ENCODE measurements around the gene PRMT5.

The PRMT5 gene

GRCh38 chr14:22973217-22974032 is 44.2 kb upstream of the PRMT5 start:
- H3K27ac ChIP-seq (ENCODE audit: low read depth, low read length), result no peak overlapping the region
- no peaks in the 10 kb centered on the region for H4K20me1 ChIP-seq (ENCODE audit: control insufficient read depth, insufficient read depth, low read depth, low read length)
- no peaks in the 10 kb centered on the region for H3K27me3 ChIP-seq (ENCODE audit: control insufficient read depth, low read length)
- no peaks in the 10 kb centered on the region for H3K9me3 ChIP-seq (ENCODE audit: control insufficient read depth, insufficient read depth, low read length)
- peaks cover 26% of the 10 kb centered on the region for H3K4me1 ChIP-seq (ENCODE audit: control insufficient read depth, low read length)
- H3K79me2 ChIP-seq (ENCODE audit: control insufficient read depth, low read length), result no peaks in the 10 kb centered on the region
- TF ChIP-seq CTCF (IDR thresholded peaks at IDR 0.05; ENCODE audit: low read depth, low read length, poor library complexity, severe bottlenecking) (peak; percentile 79), EZH2phosphoT487 (IDR thresholded peaks at IDR 0.05; ENCODE audit: borderline replicate concordance, low read length) (no peak)
- 0 out of 2 replicates have a peak, but pooled peaks cover 3% of the 10 kb centered on the region for H3F3A ChIP-seq (ENCODE audit: control insufficient read depth, insufficient read depth)
- no peak overlapping the region for H3K4me2 ChIP-seq (ENCODE audit: low read length)
- H3K4me3 ChIP-seq (ENCODE audit: low read length), result no peak overlapping the region
- no peaks in the 10 kb centered on the region for H3K9me2 ChIP-seq (replicated peaks; ENCODE audit: control insufficient read depth, low read length)
- 0 out of 2 replicates have a peak, but pooled peaks cover 3% of the 10 kb centered on the region for H3K36me3 ChIP-seq (ENCODE audit: control insufficient read depth, low read length)

GRCh38 chr14:22972313-22972930 is 43.2 kb upstream of the PRMT5 start:
- peaks cover 16% of the 10 kb centered on the region for H3K4me1 ChIP-seq (ENCODE audit: control insufficient read depth, low read length)
- no peaks in the 10 kb centered on the region for H3K9me3 ChIP-seq (ENCODE audit: control insufficient read depth, insufficient read depth, low read length)
- H3K27ac ChIP-seq (ENCODE audit: low read depth, low read length), result no peak overlapping the region
- H3F3A ChIP-seq (ENCODE audit: control insufficient read depth, insufficient read depth), result 0 out of 2 replicates have a peak, but pooled peaks cover 3% of the 10 kb centered on the region
- H3K4me3 ChIP-seq (ENCODE audit: low read length), result no peak overlapping the region
- H4K20me1 ChIP-seq (ENCODE audit: control insufficient read depth, insufficient read depth, low read depth, low read length), result no peaks in the 10 kb centered on the region
- H3K9me2 ChIP-seq (replicated peaks; ENCODE audit: control insufficient read depth, low read length), result no peaks in the 10 kb centered on the region
- H3K27me3 ChIP-seq (ENCODE audit: control insufficient read depth, low read length), result no peaks in the 10 kb centered on the region
- 0 out of 2 replicates have a peak, but pooled peaks cover 3% of the 10 kb centered on the region for H3K36me3 ChIP-seq (ENCODE audit: control insufficient read depth, low read length)
- no peak for TF ChIP-seq CTCF (IDR thresholded peaks at IDR 0.05; ENCODE audit: low read depth, low read length, poor library complexity, severe bottlenecking)
- no peak for TF ChIP-seq EZH2phosphoT487 (IDR thresholded peaks at IDR 0.05; ENCODE audit: borderline replicate concordance, low read length)
- H3K4me2 ChIP-seq (ENCODE audit: low read length), result no peak overlapping the region
- no peaks in the 10 kb centered on the region for H3K79me2 ChIP-seq (ENCODE audit: control insufficient read depth, low read length)

GRCh38 chr14:22971152-22971551 is 42.0 kb upstream of the PRMT5 start:
- no peaks in the 10 kb centered on the region for H3K9me2 ChIP-seq (replicated peaks; ENCODE audit: control insufficient read depth, low read length)
- H3K4me1 ChIP-seq (ENCODE audit: control insufficient read depth, low read length), result peaks cover 4% of the 10 kb centered on the region
- no peak overlapping the region for H3K4me3 ChIP-seq (ENCODE audit: low read length)
- H3K79me2 ChIP-seq (ENCODE audit: control insufficient read depth, low read length), result no peaks in the 10 kb centered on the region
- H3K27ac ChIP-seq (ENCODE audit: low read depth, low read length), result no peak overlapping the region
- TF ChIP-seq EZH2phosphoT487 (IDR thresholded peaks at IDR 0.05; ENCODE audit: borderline replicate concordance, low read length) (no peak), CTCF (IDR thresholded peaks at IDR 0.05; ENCODE audit: low read depth, low read length, poor library complexity, severe bottlenecking) (no peak)
- no peaks in the 10 kb centered on the region for H4K20me1 ChIP-seq (ENCODE audit: control insufficient read depth, insufficient read depth, low read depth, low read length)
- no peaks in the 10 kb centered on the region for H3K27me3 ChIP-seq (ENCODE audit: control insufficient read depth, low read length)
- H3K9me3 ChIP-seq (ENCODE audit: control insufficient read depth, insufficient read depth, low read length), result no peaks in the 10 kb centered on the region
- H3K4me2 ChIP-seq (ENCODE audit: low read length), result no peak overlapping the region
- no peaks in the 10 kb centered on the region for H3K36me3 ChIP-seq (ENCODE audit: control insufficient read depth, low read length)
- H3F3A ChIP-seq (ENCODE audit: control insufficient read depth, insufficient read depth), result no peaks in the 10 kb centered on the region
